ENCODE measurements around the gene TMCO6.

GRCh38 chr5:140690376-140690932 is 51.2 kb downstream of the TMCO6 start:
- no peak for TF ChIP-seq POLR2AphosphoS5 (IDR thresholded peaks at IDR 0.05; ENCODE audit: low read depth, low read length)
- no peak for TF ChIP-seq SIN3A (IDR thresholded peaks at IDR 0.05; ENCODE audit: borderline replicate concordance, insufficient read depth, low read length)
